TTC549 (cell line): ENCODE data around the gene EARS2.
"Not testable (repeated sequence)": the region's sequence is repeated elsewhere in the genome, so short reads cannot be mapped to it uniquely, and the experiment has no call there.

Experiments used
- FAIRE-seq: peaks from 2 replicates; lab custom pipeline; 2012; peaks lifted over from hg19 to GRCh38; lab: Jason Lieb, UNC

EARS2 gene

GRCh38 chr16:23556881-23557778, at the start of gene EARS2, which contains the start of gene UBFD1:
EARS2 (minus strand) TSS chr16:23557350; CDS start chr16:23557343, 7 bp downstream.
UBFD1 (plus strand) TSS chr16:23557727; CDS start chr16:23557743, 16 bp downstream.
- peak; percentile 81 for FAIRE-seq

DNA sequence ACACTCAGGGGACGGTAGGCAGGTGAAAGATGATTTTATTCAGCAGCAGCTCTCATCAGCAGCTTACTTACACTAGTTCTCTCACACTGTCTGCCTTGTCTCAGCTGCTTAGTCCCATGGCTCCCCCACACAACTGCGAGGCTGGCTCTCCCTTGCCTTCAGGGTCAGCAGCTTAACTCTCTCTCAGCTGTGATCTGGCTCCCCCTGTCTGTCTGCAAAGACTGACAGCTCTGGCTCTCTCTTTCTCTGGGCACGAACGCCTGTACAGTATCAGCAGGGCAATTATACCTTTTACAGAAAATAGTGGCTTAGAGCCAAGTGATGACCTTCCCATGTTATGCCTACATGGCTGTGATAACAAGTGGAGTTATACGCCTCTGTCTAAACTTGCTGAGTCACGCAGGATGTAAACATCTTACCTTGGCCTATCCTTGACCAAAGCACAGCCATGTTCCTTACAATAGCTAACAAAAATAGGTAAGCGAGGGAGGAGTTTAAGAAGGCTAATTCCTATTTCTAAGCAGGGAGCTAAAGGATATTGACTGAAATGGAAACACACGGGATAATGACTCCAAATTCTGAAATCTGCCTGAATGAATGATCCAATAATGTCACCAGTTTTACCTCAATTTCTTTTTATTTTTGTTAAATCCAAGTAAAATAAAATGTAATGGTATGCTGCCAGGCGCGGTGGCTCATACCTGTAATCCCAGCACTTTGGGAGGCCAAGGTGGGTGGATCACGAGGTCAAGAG, 40.0 kb upstream of the EARS2 start:
- no peak for FAIRE-seq

GRCh38 chr16:23595951-23596720, 39.0 kb upstream of the EARS2 start, which contains the start of gene NDUFAB1:
NDUFAB1 (minus strand) TSS chr16:23596316; CDS start chr16:23596290, 26 bp downstream.
- FAIRE-seq = no peak

GRCh38 chr16:23595246-23595950, 38.2 kb upstream of the EARS2 start:
- FAIRE-seq = no peak

- no peak for FAIRE-seq
Observed at GRCh38 chr16:23594186-23594585, 37.0 kb upstream of the EARS2 start.

- no peak for FAIRE-seq
Observed at GRCh38 chr16:23590181-23590580, 33.0 kb upstream of the EARS2 start.

DNA sequence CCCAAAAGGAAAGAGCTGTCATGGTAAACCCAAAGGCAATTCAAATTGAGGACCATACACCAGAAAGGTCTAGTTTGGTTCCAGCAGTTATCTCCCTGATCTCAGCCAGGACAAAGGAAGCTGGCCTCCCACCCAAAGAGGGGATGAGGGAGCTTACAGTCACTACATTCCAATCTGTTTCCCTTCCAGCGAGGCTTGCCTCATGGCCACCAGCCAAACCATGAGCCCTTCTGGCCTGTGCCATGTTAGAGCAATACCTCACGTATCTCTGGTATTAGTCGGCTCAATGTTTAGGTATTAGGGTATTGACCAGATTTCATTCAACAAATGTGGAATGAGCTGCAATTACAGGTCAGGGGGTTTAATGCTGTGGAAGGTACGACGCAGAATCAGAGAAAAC, 30.6 kb upstream of the EARS2 start:
- no peak for FAIRE-seq

DNA sequence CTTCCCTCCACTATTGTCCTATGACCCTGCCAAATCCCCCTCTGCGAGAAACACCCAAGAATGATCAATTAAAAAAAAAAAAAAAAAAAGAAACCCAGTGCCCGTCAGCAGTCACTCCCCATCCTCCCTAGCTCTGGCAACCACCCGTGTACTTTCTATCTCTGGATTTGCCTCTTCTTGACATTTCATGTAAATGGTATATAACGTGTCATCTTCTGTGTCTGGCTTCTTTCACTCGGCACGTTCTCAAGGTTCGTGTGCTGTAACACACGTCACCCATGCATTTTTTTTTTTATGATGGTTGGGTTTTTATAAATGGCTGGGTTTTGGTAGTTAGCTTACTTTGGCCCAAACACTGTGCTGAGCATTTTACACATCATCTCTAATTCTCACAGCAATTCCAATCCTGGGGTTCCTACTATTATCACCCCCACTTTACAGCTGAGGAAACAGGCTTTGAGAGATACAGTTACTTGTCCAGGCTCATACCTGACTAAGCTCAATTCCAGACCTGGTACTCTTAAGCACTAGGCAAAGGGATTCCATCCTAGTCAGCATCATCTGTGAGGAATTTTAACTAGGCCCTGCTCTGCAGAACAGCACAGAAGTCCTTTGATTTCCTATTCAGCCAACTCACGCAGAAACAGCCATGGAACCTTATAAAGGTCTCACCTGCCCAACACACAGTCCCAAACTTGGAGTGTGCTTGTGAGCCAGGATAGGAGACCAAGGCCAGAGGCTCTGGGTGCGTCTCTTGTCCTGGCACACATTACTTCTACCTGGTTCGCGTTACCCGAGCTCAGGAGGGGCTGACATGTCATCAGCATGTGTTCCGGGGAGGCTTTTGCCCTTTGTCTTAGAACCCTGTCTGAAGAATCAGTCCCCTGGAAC, 27.3 kb upstream of the EARS2 start:
- FAIRE-seq = no peak

GRCh38 chr16:23583271-23583670, 26.1 kb upstream of the EARS2 start:
- not testable (repeated sequence) for FAIRE-seq

DNA sequence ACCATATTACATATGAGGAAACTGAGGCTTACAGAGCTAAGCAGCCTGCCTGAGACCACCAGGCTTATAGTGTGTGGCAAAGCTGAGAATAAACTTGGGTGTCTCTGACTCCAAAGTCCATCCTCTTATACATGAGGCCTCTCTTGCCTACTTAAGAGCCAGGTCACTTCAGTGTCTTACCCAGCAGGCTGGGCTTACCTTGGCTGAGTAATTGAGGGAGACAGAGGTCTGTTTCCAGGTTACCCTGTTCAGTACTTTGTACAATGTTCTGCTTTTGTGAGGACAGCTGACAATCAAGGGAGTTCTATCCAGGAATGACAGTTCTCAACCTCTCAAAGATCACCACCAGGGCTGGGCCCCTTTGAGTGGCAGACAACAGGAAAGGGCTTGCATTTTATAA, 24.6 kb upstream of the EARS2 start:
- FAIRE-seq = no peak

DNA sequence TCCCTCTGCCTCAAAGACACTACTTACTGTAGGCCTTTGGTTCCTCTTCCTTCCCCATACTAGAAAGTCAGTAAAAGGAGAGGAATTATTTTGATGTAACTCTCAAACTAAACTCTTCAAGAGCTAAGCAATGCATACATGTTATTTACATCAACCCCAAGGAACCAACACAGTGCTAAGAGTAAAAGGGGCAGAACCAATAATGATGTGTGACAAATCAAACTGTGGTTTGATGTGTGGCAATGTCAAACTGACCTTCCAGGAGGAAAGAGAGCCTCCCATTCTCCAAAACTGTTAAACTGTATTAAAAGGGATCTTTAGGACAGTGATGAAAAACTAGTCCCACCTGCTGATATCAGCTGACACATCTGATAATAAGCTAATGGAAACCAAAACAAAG, 23.2 kb upstream of the EARS2 start:
- FAIRE-seq = no peak

DNA sequence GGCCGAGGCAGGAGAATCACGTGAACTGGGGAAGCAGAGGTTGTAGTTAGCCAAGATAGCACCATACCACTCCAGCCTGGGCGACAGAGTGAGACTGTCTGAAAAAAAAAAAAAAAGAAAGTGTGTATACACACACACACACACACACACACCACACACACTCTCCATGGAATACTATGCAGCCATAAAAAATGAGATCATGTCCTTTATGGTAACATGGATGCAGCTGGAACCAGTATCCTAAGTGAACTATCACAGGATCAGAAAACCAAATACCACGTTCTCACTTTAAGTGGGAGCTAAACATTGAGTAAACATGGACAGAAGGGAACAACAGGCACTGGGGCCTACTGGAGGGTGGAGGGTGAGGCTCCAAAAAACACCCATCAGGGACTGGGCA, 22.2 kb upstream of the EARS2 start:
- FAIRE-seq = no peak

- FAIRE-seq = no peak
Observed at GRCh38 chr16:23578101-23578830, 21.1 kb upstream of the EARS2 start.

DNA sequence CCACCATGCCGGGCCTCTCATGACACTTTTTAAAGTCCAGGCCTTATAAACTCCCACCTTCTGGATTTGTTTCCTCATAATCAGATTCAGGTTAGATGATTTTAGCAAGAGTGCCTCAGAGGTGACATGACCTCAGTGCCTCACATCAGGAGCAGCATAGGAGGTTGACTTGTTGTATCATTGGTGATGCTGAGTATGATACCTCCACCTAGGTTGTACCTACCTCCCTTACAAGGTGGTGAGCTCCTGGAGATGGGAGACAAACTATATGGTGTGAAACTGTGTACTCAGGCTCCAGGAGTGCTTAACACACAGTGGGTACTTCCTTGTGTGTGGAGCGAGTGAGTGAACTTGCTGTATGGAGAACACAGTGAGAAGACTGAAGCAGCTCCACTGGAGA, 20.3 kb upstream of the EARS2 start:
- no peak for FAIRE-seq

DNA sequence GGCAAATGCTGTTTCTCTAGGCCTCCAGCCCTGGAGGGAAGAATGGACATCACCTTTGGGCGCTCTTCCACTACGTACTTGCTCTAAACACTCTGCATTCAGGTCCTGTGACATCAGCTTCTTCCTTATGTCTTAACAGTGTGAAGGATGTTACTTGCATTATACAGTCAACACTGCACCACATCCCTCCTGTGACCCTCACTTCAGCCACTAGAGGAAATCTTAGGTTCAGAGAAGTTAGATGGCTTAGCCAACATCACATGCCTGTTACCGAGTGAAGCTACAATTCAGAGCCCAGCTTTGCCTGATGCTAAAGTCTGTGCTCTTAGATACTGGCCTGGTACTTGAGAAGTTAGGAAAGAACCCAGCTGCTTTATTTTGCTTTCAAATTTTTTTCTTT, 18.7 kb upstream of the EARS2 start:
- FAIRE-seq = peak; percentile 52

DNA sequence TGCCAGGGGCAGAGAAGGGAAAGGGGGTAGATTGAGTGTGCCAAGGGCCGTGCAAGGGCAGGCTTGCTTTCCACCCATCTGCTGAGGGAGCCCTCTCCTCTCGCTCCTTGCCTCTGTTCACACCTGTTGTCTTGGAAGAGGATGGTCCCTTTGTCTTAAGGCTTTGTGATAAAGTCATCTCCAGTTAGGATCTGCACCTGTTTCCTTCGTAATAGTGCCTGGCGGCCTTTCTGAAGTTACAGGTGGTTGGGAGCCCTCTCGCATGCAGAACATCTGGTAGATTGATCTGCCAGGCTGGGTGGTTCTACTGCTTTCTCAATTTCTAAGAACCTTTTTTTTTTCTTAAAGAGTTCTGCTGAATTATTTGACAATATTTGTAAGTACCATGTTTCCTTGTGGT, 16.7 kb upstream of the EARS2 start:
- no peak for FAIRE-seq

DNA sequence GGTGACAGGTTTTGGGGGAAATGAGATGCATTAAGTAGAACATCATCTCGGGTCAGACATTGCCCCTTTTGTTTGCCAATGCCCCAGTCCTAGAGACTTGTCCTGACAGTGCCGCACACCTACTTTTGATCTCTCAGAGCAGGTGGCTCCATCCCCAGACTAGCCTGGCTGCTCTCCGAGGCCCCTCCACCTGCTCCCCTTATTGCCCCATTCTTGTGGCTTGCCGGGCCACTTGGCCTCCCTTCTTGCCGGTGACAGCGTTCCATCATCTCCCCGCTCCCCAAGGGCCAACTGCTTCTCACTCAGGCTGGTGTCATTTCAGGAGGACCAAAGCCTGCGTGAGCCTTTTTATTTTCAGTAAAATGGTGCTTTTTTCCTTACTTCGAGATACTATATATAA, 15.2 kb upstream of the EARS2 start:
- no peak for FAIRE-seq

DNA sequence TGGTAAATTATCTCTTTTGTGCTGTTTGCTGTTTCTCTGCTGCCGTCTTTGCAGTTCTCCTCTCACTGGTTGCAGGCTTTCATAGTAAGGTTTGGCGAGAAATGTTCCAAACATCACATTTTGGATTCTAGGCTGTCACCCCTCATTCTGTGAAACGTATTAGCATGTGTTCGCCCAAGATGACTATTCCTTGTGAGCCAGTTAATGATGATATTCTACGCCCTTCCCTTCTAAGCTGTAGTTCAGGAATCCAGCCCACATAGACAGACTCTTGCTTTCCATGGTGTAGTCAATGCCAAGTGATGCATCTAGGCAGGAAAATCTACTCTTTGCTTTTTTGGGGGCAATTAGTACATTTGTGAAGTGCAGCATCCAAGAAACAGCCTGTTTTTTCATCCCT, 14.7 kb upstream of the EARS2 start:
- no peak for FAIRE-seq

- no peak for FAIRE-seq
Observed at GRCh38 chr16:23570992-23571632, 14.0 kb upstream of the EARS2 start.

GRCh38 chr16:23567602-23568001, 10.5 kb upstream of the EARS2 start:
- no peak for FAIRE-seq
